ENCODE results near the gene MESD. TPM values are rescaled to one million over a fixed set of nuclear protein-coding genes. Genes with fewer than 3 reads are reported as not detected.
"Not testable (repeated sequence)": the region's sequence is repeated elsewhere in the genome, so short reads cannot be mapped to it uniquely, and the experiment has no call there.

The MESD gene
- total and polyA plus RNA-seq, 8 donors, result 24.2 to 44.1 (median 42.7) TPM

DNA sequence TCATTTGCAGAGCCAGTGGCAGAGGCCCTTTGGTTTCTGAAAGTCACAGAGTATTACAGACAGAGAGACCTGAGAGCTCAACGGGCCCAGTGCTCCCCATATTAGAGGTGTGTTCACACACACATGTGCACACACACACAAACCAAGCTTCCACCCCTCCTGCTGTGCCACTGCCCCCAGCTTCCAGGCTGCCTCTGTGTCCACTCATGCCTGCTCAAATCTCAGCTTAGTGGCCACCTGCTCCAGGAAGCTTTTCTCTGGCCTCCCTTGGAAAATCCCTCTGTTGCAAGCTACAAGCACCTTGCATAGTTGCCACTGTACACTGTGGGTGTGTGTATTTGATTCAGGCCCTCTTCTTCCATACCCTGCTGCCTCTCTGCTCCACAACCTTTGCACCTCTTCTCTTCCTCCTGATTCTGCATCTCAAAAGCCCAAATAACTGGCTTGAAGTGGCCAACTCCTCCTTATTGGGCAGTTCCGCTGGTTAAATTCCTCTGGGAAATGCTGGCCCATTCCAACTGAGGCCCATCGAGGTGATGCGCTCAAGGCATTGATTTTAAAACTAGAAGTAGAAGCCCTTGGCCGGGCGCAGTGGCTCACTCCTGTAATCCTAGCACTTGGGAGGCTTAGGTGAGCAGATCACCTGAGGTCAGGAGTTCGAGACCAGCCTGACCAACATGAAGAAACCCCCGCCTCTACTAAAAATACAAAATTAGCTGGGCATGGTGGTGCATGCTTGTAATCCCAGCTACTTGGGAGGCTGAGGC, 23.0 kb downstream of the MESD start:
- intact Hi-C loops (cut with DNase I), result loop anchor here in 1 of 2 donors (5.0 kb wide), 2 partner anchors 189 to 509 kb away; partner anchors contain the start of gene CEMIP
- DNase-seq (no peak), ATAC-seq (no peak)
- H3K27ac ChIP-seq, result no peak overlapping the region
- no peaks in the 10 kb centered on the region for H3K9me3 ChIP-seq
- no peaks in the 10 kb centered on the region for H3K27me3 ChIP-seq
- no peak for TF ChIP-seq CTCF (IDR thresholded peaks at IDR 0.05)
- H3K4me3 ChIP-seq, result no peak overlapping the region
- no peaks in the 10 kb centered on the region for H3K4me1 ChIP-seq
- H3K36me3 ChIP-seq, result peaks cover 0 to 30% of the 10 kb centered on the region in 2 donors

DNA sequence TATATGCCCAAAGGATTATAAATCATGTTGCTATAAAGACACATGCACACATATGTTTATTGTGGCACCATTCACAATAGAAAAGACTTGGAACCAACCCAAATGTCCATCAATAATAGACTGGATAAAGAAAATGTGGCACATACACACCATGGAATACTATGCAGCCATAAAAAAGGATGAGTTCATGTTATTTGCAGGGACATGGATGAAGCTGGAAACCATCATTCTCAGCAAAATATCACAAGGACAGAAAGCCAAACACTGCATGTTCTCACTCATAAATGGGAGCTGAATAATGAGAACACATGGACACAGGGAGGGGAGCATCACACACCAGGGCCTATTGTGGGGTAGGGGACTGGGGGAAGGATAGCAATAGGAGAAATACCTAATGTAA, 24.2 kb downstream of the MESD start:
- H3K4me3 ChIP-seq, H3K27me3 ChIP-seq, H3K4me1 ChIP-seq, ATAC-seq, H3K9me3 ChIP-seq, DNase-seq, H3K27ac ChIP-seq: not testable (repeated sequence)
- peaks cover 0 to 30% of the 10 kb centered on the region in 2 donors for H3K36me3 ChIP-seq
- intact Hi-C loops (cut with DNase I), result loop anchor here in 1 of 2 donors (5.0 kb wide), 2 partner anchors 188 to 508 kb away; partner anchors contain the start of gene CEMIP

DNA sequence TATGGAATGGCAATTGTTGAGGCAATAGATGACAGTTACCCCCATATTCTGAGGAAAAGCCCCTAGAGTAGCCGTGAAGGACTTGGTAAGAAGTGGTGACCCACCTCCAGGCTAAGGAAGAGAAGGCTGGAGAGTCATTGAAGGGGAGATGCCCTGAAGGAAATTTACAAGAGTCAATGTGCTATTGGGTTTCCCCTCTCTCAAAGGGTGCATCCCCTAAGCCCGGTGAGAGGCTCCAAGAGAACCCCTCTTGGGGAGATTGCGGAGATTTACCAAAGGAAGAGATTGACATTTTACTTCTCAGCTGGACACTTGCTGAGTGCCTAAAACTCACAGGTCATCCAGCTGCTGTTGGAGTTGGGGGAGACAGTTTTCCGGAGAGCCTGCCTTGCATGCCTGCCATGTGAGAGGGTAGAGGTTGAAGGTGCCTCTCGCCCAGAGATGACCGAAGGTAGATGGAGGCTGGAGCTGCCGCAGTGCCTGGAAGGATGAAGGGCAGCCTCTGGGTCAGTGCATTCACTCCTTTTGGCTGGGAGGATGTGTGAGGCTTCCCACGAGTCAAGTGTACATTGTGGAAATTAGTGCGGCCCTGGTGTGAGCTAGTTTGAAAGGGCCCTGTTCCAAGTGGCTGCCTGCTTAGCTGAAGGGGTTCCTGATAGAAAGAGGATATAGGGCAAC, 30.7 kb downstream of the MESD start:
- no peak for TF ChIP-seq CTCF (IDR thresholded peaks at IDR 0.05)
- H3K9me3 ChIP-seq, result no peaks in the 10 kb centered on the region
- ATAC-seq (no peak), DNase-seq (no peak)
- peaks cover 0 to 3% of the 10 kb centered on the region in 2 donors for H3K4me1 ChIP-seq
- H3K4me3 ChIP-seq, result no peak overlapping the region
- no peaks in the 10 kb centered on the region for H3K27me3 ChIP-seq
- no peak overlapping the region for H3K27ac ChIP-seq
- intact Hi-C loops (cut with DNase I), result no loop called here
- peaks cover 0 to 19% of the 10 kb centered on the region in 2 donors for H3K36me3 ChIP-seq

GRCh38 chr15:80957976-80958375, 31.6 kb downstream of the MESD start:
- no peak overlapping the region for H3K27ac ChIP-seq
- no peak for TF ChIP-seq CTCF (IDR thresholded peaks at IDR 0.05)
- ATAC-seq (no peak), DNase-seq (no peak)
- intact Hi-C loops (cut with DNase I), result no loop called here
- no peaks in the 10 kb centered on the region for H3K9me3 ChIP-seq
- H3K4me1 ChIP-seq, result peaks cover 0 to 3% of the 10 kb centered on the region in 2 donors
- no peaks in the 10 kb centered on the region for H3K27me3 ChIP-seq
- H3K4me3 ChIP-seq, result no peak overlapping the region
- H3K36me3 ChIP-seq, result peaks cover 0 to 18% of the 10 kb centered on the region in 2 donors

- no peak for ATAC-seq
- Histone ChIP-seq H3K27ac (no peak overlapping the region), H3K36me3 (peaks cover 0 to 22% of the 10 kb centered on the region in 2 donors), H3K9me3 (no peaks in the 10 kb centered on the region), H3K27me3 (no peaks in the 10 kb centered on the region), H3K4me3 (no peak overlapping the region), H3K4me1 (peaks cover 0 to 3% of the 10 kb centered on the region in 2 donors)
- DNase-seq, result no peak
- intact Hi-C loops (cut with DNase I), result no loop called here
- no peak for TF ChIP-seq CTCF (IDR thresholded peaks at IDR 0.05)
Measured at GRCh38 chr15:80957556-80957955, 32.1 kb downstream of the MESD start.

DNA sequence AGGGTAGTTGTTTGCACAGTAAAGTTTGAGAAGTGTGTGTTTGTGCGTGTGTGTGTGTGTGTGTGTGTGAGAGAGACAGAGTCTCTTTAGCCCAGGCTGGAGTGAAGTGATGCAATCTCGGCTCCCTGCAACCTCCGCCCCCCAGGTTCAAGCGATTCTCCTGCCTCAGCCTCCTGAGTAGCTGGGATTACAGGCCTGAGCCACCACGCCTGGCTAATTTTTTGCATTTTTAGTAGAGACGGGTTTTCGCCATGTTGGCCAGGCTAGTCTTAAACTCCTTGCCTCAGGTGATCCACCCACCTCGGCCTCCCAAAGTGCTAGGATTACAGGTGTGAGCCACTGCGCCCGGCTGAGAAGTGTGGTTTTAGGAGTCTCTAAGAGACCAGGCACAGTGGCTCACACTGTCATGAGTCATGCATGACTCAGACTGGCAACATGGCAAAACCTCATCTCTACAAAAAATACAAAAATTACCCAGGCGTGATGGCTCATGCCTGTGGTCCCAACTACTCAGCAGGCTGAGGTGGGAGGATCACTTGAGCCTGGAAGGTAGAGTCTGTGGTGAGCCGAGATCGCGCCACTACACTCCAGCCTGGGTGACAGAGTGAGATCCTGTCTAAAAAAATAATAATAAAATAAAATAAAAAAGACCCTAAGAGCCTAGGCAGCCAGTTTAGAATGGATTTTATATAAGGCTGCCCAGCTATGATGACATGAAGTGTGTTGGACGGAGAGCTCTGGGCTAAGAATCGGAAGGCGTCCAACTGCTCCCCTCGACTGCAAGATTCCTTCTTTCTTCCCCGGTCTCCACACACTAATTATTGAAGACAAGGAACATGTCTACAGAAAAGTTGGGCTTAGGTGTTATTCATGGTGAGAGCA, 33.8 kb downstream of the MESD start:
- H3K4me1 ChIP-seq; intact Hi-C loops (cut with DNase I); H3K27ac ChIP-seq; DNase-seq; H3K9me3 ChIP-seq; H3K4me3 ChIP-seq; H3K27me3 ChIP-seq: not testable (repeated sequence)
- H3K36me3 ChIP-seq, result peaks cover 0 to 37% of the 10 kb centered on the region in 2 donors
- peak; percentile 72 for ATAC-seq
